ENCODE measurements around the gene DHRS1.

The DHRS1 gene

GRCh38 chr14:24316597-24316950 is 17.0 kb upstream of the DHRS1 start:
- no peak for TF ChIP-seq CTCF (IDR thresholded peaks at IDR 0.05)

GRCh38 chr14:24315807-24316596 is 16.4 kb upstream of the DHRS1 start:
- TF ChIP-seq CTCF (IDR thresholded peaks at IDR 0.05), result no peak

DNA sequence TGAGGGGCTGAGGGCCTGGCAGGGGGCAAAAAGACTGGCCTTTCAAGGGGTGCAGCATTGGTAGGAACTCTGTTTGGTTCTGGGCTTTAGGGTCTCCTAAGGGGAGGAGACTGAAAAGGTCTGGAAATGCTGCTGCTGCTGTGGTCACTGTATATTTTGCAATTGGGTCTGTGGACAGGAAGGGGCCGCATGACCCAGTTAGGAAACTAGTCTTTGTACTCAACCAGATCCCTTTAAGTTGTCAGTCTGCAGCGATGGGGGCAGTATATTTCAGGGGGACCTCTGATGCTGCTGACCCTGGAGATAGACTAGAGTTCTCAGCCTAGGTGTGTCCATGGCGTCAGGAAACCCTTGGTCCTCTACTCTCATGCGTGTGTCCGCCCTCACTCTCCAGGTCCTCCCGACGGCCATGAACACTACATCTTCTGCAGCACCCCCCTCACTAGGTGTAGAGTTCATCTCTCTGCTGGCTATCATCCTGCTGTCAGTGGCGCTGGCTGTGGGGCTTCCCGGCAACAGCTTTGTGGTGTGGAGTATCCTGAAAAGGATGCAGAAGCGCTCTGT is 15.7 kb upstream of the DHRS1 start:
- TF ChIP-seq CTCF (IDR thresholded peaks at IDR 0.05), result no peak

DNA sequence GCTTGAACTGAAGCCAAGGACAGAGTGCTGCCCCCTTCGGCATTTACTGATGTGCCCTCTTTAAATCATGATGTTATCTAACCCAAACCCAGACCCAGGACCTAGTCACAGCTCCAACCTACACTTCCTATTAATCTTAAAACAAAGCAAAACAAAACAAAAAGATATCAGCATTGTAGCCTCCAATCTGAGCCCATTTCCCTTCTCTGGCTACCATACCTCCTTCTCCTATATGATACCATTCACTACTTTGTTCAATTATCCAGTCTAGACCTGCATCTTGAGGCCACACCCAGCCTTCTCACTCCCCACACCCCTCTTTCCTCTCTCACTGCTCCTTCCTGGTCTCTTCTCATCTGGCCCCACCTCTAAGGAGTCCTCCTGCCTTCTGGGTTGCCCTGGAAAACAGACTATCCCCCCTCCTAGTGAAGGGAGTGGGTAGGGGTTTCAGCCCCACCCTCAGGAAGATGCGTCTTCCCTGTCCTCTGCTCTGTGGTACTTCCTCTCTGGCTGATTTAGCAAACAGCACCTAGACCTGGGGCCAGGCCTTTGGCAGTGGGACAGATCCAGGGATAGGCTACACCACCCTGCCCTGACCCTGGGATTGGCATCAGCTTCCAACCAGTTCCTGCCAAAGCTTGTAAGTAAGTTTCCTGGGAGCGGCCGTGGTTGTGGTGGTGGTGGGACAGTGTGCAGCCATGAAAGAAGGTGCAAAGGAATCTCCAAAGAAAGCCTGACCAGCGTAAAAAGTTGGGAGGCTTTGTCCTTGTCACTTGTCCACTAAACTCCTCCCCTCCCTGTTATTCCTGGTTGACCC is 15.0 kb upstream of the DHRS1 start:
- TF ChIP-seq CTCF (IDR thresholded peaks at IDR 0.05), result no peak

DNA sequence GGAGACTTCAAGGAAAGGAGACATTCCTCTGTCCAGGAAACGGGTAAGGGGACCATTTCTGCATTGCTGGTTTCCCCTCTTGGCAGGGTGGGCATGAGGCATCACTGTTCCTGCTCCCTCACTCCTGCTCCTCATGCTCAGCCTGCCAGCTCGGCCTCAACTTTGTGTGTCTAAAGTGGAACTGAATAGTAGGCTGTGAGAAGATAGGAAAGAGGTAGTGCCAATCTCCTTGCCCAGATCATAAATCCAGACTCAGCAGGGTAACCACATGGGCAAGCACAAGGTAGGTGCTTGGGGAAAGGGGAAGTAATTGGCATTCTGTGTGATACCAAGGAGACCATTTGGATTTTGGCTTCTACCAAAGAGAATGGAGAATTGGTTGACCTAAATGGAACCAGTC is 14.3 kb upstream of the DHRS1 start:
- no peak for TF ChIP-seq CTCF (IDR thresholded peaks at IDR 0.05)

- TF ChIP-seq CTCF (IDR thresholded peaks at IDR 0.05), result no peak
Measured at GRCh38 chr14:24312736-24313507, 13.3 kb upstream of the DHRS1 start.

Measured in LNCAP (cell line).